GM18507 (cell line): ENCODE results near the gene MANF.
"Not testable (repeated sequence)": the region's sequence is repeated elsewhere in the genome, so short reads cannot be mapped to it uniquely, and the experiment has no call there.

Source experiments
- DNase-seq: peaks from one replicate; pipeline ENCODE4 v3.0.0; 2011; ENCODE audit warnings: low read depth; ENCODE audit not compliant: insufficient read length; ENCODE audit errors: extremely low spot score
- FAIRE-seq: peaks from 2 replicates; lab custom pipeline; 2011; peaks lifted over from hg19 to GRCh38; lab: Jason Lieb, UNC

The MANF gene

GRCh38 chr3:51387281-51387680 lies 2.2 kb downstream of the MANF start:
- not testable (repeated sequence) for FAIRE-seq, DNase-seq

DNA sequence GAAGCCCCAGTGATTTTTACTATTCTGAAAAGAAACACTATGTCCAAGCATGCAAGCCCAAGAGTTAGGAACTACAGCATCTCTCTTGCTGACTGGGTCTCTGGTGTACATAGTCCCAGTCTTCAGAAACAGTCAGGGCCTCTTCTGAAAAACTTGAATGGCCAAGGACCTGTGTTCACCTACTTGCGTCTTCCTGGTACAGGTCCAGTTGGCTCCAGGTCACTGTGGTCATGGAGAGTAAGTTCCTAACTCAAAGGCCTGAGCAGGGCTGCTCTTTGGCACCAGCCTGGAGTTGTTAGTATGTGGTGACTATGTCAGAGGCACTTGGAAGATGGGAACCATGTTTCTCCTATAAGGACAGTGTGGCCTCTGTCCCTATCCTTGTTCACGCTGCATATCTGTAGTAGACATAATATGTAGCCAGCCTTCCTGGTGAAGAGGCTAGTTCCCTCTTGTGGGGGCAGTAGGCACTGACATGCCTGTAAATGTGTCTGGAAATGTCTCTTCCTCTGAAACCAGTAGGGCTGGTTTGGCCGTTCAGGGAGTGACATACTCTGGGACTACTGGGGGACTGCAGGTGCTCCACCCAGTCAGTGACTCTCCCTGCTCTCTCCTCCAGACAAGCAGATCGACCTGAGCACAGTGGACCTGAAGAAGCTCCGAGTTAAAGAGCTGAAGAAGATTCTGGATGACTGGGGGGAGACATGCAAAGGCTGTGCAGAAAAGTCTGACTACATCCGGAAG lies 3.4 kb downstream of the MANF start:
- DNase-seq (no peak), FAIRE-seq (no peak)

DNA sequence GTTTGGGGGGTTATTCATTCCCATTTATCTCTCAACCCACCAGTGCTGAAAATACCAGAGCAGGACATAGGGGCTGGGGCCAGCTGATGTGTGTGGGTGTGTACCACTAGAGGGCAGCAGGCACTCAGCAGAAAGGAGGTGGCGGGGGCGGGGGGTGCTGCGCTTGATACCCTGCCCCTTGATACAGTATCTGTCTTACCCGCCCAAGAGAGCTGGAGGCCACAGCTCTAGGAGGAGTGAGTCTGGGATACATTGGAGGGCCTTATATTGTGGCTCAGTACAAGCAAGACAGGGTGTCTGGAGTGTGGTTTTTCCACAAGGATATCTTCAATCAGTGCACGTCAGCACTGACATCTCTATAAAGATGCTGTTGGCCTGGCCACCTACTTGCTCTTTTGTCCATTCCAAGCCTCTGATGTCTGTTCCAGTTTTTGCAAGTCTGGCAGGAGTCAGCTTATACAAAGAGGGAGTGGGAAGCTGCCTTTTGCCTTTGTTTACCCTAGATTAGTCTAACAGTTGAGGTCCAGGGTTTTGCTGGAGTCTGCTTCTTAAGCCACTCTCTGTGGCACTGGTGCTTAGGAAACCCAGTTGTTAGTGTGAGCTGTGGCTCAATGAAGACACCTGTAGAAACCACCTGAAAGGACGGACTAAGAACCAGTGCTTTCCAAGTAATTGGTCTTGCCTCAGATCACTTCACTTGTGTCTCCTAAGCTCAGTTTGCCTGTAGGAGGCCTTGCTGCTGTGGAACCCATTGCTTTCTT lies 4.5 kb downstream of the MANF start:
- DNase-seq (no peak), FAIRE-seq (peak; percentile 5)

DNA sequence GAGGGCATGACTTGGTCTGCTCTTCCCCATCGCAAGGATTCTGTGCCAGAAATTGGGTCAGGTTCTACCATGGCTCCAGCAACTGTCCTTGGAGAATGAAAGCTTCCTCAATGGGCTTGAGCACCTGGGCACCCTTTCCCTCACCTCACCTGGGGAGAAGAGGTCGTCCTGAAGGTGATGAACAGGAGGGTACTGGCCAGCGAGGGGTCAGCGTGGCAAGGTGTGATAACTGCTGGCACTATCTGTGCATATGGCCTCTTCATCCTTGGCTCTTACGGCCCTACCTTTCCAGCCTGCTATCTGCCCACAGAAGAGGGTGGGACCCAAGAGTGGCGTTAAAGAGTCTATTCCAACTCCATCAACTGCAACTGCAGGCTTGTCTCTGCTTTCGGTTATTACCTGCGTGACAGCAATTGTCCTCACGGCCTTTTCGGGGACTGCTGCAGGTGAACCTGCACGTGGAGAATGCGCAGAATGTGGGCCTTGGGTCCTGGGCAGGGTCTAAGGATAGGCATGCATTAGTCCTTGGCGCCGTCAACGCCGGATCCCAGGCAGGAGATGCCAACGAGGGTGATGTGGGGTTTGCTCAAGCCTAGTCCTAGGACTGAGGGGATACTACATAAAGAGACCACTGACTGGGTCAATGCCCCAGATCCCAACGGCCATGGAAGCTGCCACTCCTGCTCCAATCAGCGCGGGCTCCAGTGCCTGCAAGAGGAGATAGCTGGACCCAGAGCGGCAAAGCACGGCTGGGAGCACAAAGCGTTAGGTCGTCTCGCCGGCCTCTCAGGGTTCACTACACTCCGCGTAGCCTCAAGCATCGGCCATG lies 5.4 kb downstream of the MANF start:
- DNase-seq (no peak), FAIRE-seq (no peak)

- DNase-seq: peak; percentile 90
- peak; percentile 96 for FAIRE-seq
Measured at GRCh38 chr3:51391075-51391565, 6.0 kb downstream of the MANF start, which contains the start of gene RBM15B. RBM15B (plus strand) TSS chr3:51391285; CDS start chr3:51391400, 115 bp downstream.

- FAIRE-seq: no peak
- DNase-seq: no peak
Measured at GRCh38 chr3:51391566-51392354, 6.7 kb downstream of the MANF start.

DNA sequence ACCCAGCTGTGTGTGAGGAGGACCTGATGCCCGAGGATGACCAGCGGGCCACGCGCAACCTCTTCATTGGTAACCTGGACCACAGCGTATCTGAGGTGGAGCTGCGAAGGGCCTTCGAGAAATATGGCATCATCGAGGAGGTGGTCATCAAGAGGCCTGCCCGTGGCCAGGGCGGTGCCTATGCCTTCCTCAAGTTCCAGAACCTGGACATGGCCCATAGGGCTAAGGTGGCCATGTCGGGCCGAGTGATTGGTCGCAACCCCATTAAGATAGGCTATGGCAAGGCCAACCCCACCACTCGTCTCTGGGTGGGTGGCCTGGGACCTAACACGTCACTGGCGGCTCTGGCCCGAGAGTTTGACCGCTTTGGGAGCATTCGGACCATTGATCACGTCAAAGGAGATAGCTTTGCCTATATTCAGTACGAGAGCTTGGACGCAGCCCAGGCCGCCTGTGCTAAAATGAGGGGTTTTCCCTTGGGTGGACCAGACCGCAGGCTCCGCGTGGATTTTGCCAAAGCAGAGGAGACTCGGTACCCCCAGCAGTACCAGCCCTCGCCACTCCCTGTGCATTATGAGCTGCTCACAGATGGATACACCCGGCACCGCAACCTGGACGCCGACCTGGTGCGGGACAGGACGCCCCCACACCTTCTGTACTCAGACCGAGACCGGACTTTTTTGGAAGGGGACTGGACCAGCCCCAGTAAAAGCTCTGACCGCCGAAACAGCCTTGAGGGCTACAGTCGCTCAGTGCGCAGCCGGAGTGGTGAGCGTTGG lies 7.5 kb downstream of the MANF start:
- FAIRE-seq (no peak), DNase-seq (no peak)

GRCh38 chr3:51393134-51393495 lies 8.0 kb downstream of the MANF start:
- no peak for DNase-seq
- no peak for FAIRE-seq

- no peak for DNase-seq
- no peak for FAIRE-seq
Measured at GRCh38 chr3:51393564-51393963, 8.5 kb downstream of the MANF start.

DNA sequence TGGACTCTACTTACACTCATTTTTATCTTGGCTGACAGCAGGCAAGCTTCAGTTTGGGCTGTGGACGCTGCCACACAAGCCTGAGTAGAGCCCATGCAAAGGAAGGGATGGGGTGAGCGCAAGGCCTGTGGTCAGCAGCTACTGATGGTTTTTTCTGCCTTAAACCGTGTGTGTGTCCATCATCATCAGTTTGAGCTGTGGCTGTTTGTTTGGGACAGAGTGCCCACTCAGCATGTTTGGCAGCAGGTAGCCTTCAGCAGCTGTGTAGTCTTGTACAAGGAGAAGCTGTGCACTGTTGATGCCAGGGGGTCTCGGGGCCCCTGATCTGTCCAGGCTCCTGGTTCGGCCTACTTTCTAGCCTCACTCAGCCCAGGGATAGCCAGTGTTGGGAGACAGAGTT lies 9.4 kb downstream of the MANF start:
- FAIRE-seq (no peak), DNase-seq (no peak)

DNA sequence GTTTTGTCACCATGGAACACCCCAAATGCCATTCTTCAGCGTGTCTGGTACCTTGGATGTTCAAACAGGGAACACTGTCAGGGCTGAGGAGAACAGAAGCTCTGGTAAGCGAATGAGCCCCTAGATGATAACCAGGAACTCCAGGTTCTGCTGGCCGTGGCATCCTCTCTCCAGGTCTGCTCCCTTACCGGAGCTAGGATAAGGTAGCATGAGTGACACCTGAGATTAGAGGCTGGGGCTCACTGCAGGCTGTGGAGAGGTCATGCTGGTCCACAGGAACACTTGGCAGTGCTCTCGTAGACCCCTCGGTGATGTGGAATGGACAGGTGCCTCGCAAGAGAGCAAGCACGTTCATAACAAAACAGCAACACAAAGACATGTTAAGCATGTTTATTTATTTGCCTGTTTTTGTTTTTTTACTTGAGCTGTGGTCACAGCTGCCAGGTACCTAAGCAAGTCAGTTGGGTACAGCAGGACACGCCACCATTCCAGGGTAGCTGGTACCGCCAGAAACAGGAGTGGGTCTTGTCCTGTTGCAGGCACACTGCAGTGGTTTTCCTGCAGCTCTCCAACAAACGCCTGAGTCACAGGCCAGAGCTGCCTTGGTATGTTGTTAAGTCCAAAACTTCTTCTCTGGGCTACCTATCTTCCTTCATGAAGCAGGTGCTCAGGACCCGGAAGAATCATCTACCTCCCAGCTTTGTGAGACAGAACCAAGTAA lies 10.6 kb downstream of the MANF start:
- FAIRE-seq: no peak

GRCh38 chr3:51396401-51396800 lies 11.3 kb downstream of the MANF start:
- no peak for DNase-seq
- no peak for FAIRE-seq

More for the DNA sequence above, 10.6 kb downstream of the MANF start:
- DNase-seq: no peak

GRCh38 chr3:51397392-51397791 lies 12.3 kb downstream of the MANF start:
- no peak for FAIRE-seq
- DNase-seq: no peak

GRCh38 chr3:51398595-51399310 lies 13.7 kb downstream of the MANF start:
- FAIRE-seq (no peak), DNase-seq (no peak)

GRCh38 chr3:51400166-51400565 lies 15.1 kb downstream of the MANF start:
- FAIRE-seq: no peak
- no peak for DNase-seq

DNA sequence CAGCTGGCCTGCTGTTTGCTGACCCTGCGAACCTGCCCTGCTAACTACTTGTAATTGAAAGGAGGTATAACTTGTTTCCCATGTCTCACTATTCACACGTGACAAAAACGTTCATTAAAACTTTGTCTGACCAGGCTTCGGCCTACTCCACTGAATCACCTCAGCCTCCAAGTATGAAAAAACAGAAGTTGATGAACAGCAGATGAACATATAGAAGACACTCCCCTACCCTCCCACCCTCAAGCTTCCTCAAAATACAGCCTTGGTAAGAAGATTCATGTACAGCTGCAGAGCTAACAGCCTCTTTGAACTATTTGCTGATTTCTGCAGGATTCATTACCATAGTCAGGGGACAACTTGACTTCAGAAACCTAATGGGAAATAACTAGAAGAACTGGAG lies 16.6 kb downstream of the MANF start:
- no peak for FAIRE-seq

GRCh38 chr3:51403675-51404074 lies 18.6 kb downstream of the MANF start:
- no peak for DNase-seq
- FAIRE-seq: no peak

More for the DNA sequence above, 16.6 kb downstream of the MANF start:
- DNase-seq: no peak
